Measurements from ENCODE around the gene SCNN1G.

DNA sequence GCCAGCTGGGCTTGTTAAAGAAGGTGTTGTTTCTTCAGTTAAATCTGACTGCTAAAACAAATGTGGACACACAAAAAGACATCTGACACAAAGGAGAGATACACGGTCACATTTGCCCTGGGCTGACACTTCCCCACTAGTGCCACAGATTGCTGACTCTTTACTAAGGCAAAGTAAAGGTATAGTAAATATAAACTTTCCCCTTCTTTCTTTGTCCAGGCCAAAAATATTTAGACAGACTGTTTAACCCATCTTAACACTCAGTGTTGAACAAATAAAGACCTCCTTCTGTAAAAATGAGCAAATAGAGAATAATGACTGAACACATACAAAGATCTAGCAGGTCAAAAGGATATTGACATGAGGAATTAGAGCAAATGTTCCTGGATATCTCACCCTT is 58.4 kb downstream of the SCNN1G start:
- TF ChIP-seq POLR2A (IDR thresholded peaks at IDR 0.05) (no peak), CTCF (IDR thresholded peaks at IDR 0.05) (no peak)
